ENCODE data around the gene CACNA1S. TPM values are rescaled to one million over a fixed set of nuclear protein-coding genes. Genes with fewer than 3 reads are reported as not detected.

The CACNA1S gene
- total RNA-seq, 1 donor from 2014 or later, result not detected

DNA sequence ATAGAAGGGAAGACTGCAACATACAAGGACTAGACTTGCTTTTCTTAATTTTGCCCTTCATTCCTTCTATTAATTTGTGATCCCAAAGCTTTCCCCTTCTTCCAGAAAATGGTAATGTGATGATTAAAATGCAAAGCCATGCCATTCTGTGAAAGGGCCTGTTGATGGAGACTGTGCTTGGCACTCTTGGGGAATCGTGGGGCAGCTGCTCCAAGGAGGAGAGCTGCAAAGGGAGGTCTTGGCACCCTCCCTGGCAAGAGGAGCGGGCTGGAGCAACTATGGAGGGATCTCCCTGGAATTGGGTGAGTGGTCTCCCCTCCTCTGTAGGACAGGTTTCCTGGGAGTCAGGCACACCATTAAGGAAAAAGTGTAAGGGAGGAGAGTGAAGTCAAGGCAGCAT, 16.6 kb downstream of the CACNA1S start:
- DNase-seq (ENCODE audit: low spot score in 2 of 2, unreplicated experiment in 2 of 2), result no peak

DNA sequence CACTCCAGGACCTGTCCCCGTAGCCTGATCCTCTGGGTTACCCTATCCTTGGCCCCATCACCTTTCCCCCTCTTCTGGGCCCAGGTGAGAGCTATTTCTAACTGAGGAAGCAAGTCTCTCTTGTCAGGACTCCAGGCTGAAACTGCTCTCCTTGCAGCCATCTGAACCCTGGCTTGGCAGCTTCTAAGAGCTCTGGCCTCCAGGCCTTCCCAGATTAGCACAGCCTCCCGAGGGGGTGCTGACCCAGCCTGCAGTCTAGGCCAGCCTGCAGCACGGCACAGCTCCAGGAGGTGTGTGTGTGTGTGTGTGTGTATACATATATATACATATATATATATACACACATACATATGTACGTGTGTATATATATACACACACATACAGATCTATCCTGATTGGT, 17.4 kb downstream of the CACNA1S start:
- Mint-ChIP-seq H3K9me3 (no peaks in the 10 kb centered on the region), H3K4me3 (no peak overlapping the region), H3K4me1 (peaks cover 2% of the 10 kb centered on the region), H3K27ac (no peak overlapping the region), H3K36me3 (no peaks in the 10 kb centered on the region), H3K27me3 (ENCODE audit: low read depth) (peaks cover 3% of the 10 kb centered on the region)
- DNase-seq (ENCODE audit: low spot score in 2 of 2, unreplicated experiment in 2 of 2), result no peak
- TF ChIP-seq, protein P1, sequence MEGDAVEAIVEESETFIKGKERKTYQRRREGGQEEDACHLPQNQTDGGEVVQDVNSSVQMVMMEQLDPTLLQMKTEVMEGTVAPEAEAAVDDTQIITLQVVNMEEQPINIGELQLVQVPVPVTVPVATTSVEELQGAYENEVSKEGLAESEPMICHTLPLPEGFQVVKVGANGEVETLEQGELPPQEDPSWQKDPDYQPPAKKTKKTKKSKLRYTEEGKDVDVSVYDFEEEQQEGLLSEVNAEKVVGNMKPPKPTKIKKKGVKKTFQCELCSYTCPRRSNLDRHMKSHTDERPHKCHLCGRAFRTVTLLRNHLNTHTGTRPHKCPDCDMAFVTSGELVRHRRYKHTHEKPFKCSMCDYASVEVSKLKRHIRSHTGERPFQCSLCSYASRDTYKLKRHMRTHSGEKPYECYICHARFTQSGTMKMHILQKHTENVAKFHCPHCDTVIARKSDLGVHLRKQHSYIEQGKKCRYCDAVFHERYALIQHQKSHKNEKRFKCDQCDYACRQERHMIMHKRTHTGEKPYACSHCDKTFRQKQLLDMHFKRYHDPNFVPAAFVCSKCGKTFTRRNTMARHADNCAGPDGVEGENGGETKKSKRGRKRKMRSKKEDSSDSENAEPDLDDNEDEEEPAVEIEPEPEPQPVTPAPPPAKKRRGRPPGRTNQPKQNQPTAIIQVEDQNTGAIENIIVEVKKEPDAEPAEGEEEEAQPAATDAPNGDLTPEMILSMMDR (IDR thresholded peaks at IDR 0.05; ENCODE audit: unreplicated experiment), result no peak

More for the DNA sequence above, 16.6 kb downstream of the CACNA1S start:
- H3K27ac Mint-ChIP-seq, result no peak overlapping the region
- H3K4me3 Mint-ChIP-seq, result no peak overlapping the region
- TF ChIP-seq, protein P1 (IDR thresholded peaks at IDR 0.05; ENCODE audit: unreplicated experiment), result no peak
- H3K27me3 Mint-ChIP-seq (ENCODE audit: low read depth), result peaks cover 3% of the 10 kb centered on the region
- no peaks in the 10 kb centered on the region for H3K9me3 Mint-ChIP-seq
- no peaks in the 10 kb centered on the region for H3K4me1 Mint-ChIP-seq
- no peaks in the 10 kb centered on the region for H3K36me3 Mint-ChIP-seq

DNA sequence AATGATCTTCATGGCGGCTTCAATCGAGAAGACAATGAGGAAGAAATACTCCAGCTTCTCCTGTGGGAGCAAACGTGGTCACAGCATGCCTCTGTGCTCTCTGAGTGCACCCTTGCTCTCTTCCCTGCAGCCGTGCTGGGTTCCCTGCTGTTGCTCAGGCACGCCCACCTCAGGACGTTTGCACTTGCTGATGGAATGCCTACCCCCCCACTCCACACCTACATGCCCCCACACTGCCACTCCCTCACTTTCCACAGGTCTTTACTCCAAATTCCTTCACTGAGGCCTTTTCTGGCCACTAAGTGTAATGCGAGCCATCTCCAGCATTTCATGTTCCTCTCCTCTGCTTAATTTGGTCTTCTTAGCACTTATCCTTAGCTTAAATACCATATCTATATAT, 18.3 kb downstream of the CACNA1S start:
- H3K4me1 Mint-ChIP-seq, result peaks cover 11% of the 10 kb centered on the region
- H3K4me3 Mint-ChIP-seq, result no peak overlapping the region
- no peak overlapping the region for H3K27ac Mint-ChIP-seq
- H3K27me3 Mint-ChIP-seq (ENCODE audit: low read depth), result peaks cover 3% of the 10 kb centered on the region
- TF ChIP-seq, protein P1 (IDR thresholded peaks at IDR 0.05; ENCODE audit: unreplicated experiment), result no peak
- H3K9me3 Mint-ChIP-seq, result no peaks in the 10 kb centered on the region
- no peak for DNase-seq (ENCODE audit: low spot score in 2 of 2, unreplicated experiment in 2 of 2)
- no peaks in the 10 kb centered on the region for H3K36me3 Mint-ChIP-seq

DNA sequence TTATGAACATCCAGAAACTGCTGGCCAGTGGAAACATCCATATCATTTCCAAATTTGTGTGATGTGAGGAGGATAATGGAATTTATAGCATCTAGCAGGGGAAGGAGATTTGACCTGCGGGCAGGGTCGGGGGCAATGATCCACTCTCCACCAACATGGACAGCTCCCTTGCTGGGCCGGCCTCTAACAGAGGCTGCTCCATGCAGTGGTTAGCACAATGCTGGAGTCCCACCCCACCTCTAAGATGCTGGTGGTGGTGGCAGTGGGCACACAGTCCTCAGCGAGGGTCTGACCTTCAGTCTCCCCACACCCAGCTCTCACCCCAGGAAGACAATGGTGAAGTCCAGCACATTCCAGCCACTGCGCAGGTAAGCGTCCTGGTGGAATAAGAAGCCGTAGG, 18.7 kb downstream of the CACNA1S start:
- H3K4me1 Mint-ChIP-seq, result peaks cover 12% of the 10 kb centered on the region
- H3K36me3 Mint-ChIP-seq, result no peaks in the 10 kb centered on the region
- H3K4me3 Mint-ChIP-seq, result no peak overlapping the region
- no peak for DNase-seq (ENCODE audit: low spot score in 2 of 2, unreplicated experiment in 2 of 2)
- no peaks in the 10 kb centered on the region for H3K9me3 Mint-ChIP-seq
- TF ChIP-seq, protein P1 (IDR thresholded peaks at IDR 0.05; ENCODE audit: unreplicated experiment), result no peak
- no peak overlapping the region for H3K27ac Mint-ChIP-seq
- H3K27me3 Mint-ChIP-seq (ENCODE audit: low read depth), result peaks cover 3% of the 10 kb centered on the region

DNA sequence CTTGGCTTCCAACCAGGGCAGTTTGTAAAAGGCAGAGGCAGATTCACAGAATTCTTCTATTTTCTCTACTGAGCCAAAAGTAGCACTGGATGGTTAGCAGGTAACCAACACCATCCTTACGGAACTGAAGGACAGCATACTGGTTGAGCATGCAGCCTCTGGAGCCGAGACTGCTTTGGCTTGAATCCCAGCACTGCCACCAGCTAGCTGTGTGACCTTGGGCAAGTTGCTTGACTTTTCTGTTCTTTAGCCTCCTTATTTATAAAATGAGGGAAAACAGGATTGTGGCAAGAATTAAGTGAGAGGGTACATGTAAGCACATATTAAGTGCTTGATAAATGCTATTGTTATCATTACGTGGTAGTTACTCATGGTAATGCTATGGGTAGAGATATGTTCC, 19.5 kb downstream of the CACNA1S start:
- no peak for DNase-seq (ENCODE audit: low spot score in 2 of 2, unreplicated experiment in 2 of 2)
- TF ChIP-seq, protein P1 (IDR thresholded peaks at IDR 0.05; ENCODE audit: unreplicated experiment), result no peak
- Mint-ChIP-seq H3K36me3 (no peaks in the 10 kb centered on the region), H3K27me3 (ENCODE audit: low read depth) (peaks cover 3% of the 10 kb centered on the region), H3K9me3 (no peaks in the 10 kb centered on the region), H3K4me3 (no peak overlapping the region), H3K4me1 (peaks cover 12% of the 10 kb centered on the region), H3K27ac (no peak overlapping the region)

DNA sequence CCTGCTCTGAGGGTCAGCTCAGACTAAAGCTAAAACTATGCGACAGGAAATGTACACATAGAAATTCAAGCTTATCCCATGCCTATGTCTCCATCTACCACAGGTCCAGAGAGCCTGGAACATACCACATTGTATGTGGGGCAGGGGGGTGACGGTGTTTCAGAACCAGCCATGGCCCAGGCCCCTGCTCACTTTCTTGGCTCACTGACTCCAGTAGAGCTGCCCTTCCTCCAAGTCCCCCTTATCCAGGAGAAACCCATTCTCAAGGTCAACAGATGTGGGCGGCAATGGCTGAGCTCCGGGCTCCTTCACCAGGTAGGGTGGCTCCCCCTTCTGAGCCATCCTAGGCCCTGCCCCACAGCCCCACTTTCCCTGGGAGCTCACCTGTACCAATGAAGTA, 21.0 kb downstream of the CACNA1S start:
- no peaks in the 10 kb centered on the region for H3K27me3 Mint-ChIP-seq (ENCODE audit: low read depth)
- H3K27ac Mint-ChIP-seq, result no peak overlapping the region
- H3K4me1 Mint-ChIP-seq, result peaks cover 12% of the 10 kb centered on the region
- TF ChIP-seq, protein P1 (IDR thresholded peaks at IDR 0.05; ENCODE audit: unreplicated experiment), result no peak
- H3K4me3 Mint-ChIP-seq, result no peak overlapping the region
- H3K36me3 Mint-ChIP-seq, result no peaks in the 10 kb centered on the region
- H3K9me3 Mint-ChIP-seq, result no peaks in the 10 kb centered on the region
- DNase-seq (ENCODE audit: low spot score in 2 of 2, unreplicated experiment in 2 of 2), result no peak

Measured in mesothelial cell of epicardium (in vitro differentiated cells).